Measurements from ENCODE around the gene SLC2A14. TPM values are rescaled to one million over a fixed set of nuclear protein-coding genes. Genes with fewer than 3 reads are reported as not detected.
"Not testable (repeated sequence)": the region's sequence is repeated elsewhere in the genome, so short reads cannot be mapped to it uniquely, and the experiment has no call there.

The SLC2A14 gene
- total RNA-seq, 1 donor from 2014 or later = 2.8 TPM

GRCh38 chr12:7899755-7900154 is 27.0 kb upstream of the SLC2A14 start:
- Histone ChIP-seq H4K20me1 (ENCODE audit: insufficient read depth, low read length) (no peaks in the 10 kb centered on the region), H3K4me3 (ENCODE audit: insufficient read depth, low read depth, low read length) (no peak overlapping the region), H3K4me1 (ENCODE audit: insufficient read depth, low read length) (no peaks in the 10 kb centered on the region), H3K4me2 (ENCODE audit: low read length) (no peak overlapping the region), H3K79me2 (ENCODE audit: insufficient read depth, low read length) (no peaks in the 10 kb centered on the region), H3K27me3 (ENCODE audit: insufficient read depth, low read length) (no peaks in the 10 kb centered on the region), H3K36me3 (ENCODE audit: insufficient read depth, low read length) (no peaks in the 10 kb centered on the region), H3K9me3 (ENCODE audit: insufficient read depth, low read depth, low read length) (no peaks in the 10 kb centered on the region), H2AFZ (ENCODE audit: low read depth, low read length) (no peak overlapping the region), H3K9ac (ENCODE audit: low read length) (no peak overlapping the region), H3K27ac (ENCODE audit: low read depth, low read length) (no peak overlapping the region)
- Mint-ChIP-seq H3K4me1 (ENCODE audit: low read depth, unreplicated experiment) (no peaks in the 10 kb centered on the region), H3K9me3 (ENCODE audit: unreplicated experiment) (no peaks in the 10 kb centered on the region), H3K27ac (ENCODE audit: unreplicated experiment) (no peak overlapping the region), H3K4me3 (ENCODE audit: unreplicated experiment) (no peak overlapping the region), H3K27me3 (ENCODE audit: low read depth, unreplicated experiment) (no peaks in the 10 kb centered on the region), H3K36me3 (ENCODE audit: low read depth, unreplicated experiment) (no peaks in the 10 kb centered on the region)
- DNase-seq (ENCODE audit: low read depth) (peak; percentile 63), FAIRE-seq (no peak)
- no peak for TF ChIP-seq CTCF (IDR thresholded peaks at IDR 0.05; ENCODE audit: insufficient read depth, low read depth, low read length)
- TF ChIP-seq EZH2 (IDR thresholded peaks at IDR 0.05; ENCODE audit: insufficient read depth, low read length) = no peak

GRCh38 chr12:7896726-7897125 is 24.0 kb upstream of the SLC2A14 start:
- H3K4me3 Mint-ChIP-seq (ENCODE audit: unreplicated experiment); H3K4me1 ChIP-seq (ENCODE audit: insufficient read depth, low read length); H3K27me3 Mint-ChIP-seq (ENCODE audit: low read depth, unreplicated experiment); FAIRE-seq; H3K4me1 Mint-ChIP-seq (ENCODE audit: low read depth, unreplicated experiment); H3K9me3 Mint-ChIP-seq (ENCODE audit: unreplicated experiment); H3K36me3 Mint-ChIP-seq (ENCODE audit: low read depth, unreplicated experiment); H3K36me3 ChIP-seq (ENCODE audit: insufficient read depth, low read length); DNase-seq (ENCODE audit: low read depth); H3K27me3 ChIP-seq (ENCODE audit: insufficient read depth, low read length); H3K27ac Mint-ChIP-seq (ENCODE audit: unreplicated experiment); H2AFZ ChIP-seq (ENCODE audit: low read depth, low read length); H3K9me3 ChIP-seq (ENCODE audit: insufficient read depth, low read depth, low read length); H3K4me3 ChIP-seq (ENCODE audit: insufficient read depth, low read depth, low read length); H3K4me2 ChIP-seq (ENCODE audit: low read length); H4K20me1 ChIP-seq (ENCODE audit: insufficient read depth, low read length); H3K9ac ChIP-seq (ENCODE audit: low read length); H3K27ac ChIP-seq (ENCODE audit: low read depth, low read length); H3K79me2 ChIP-seq (ENCODE audit: insufficient read depth, low read length): not testable (repeated sequence)

GRCh38 chr12:7892186-7892980 is 19.7 kb upstream of the SLC2A14 start:
- Histone ChIP-seq H3K4me3 (ENCODE audit: insufficient read depth, low read depth, low read length) (no peak overlapping the region), H3K27me3 (ENCODE audit: insufficient read depth, low read length) (no peaks in the 10 kb centered on the region), H3K36me3 (ENCODE audit: insufficient read depth, low read length) (no peaks in the 10 kb centered on the region), H3K79me2 (ENCODE audit: insufficient read depth, low read length) (no peaks in the 10 kb centered on the region), H3K9me3 (ENCODE audit: insufficient read depth, low read depth, low read length) (no peaks in the 10 kb centered on the region), H3K4me2 (ENCODE audit: low read length) (no peak overlapping the region), H3K4me1 (ENCODE audit: insufficient read depth, low read length) (peaks cover 6% of the 10 kb centered on the region), H4K20me1 (ENCODE audit: insufficient read depth, low read length) (no peaks in the 10 kb centered on the region), H3K9ac (ENCODE audit: low read length) (no peak overlapping the region), H2AFZ (ENCODE audit: low read depth, low read length) (no peak overlapping the region), H3K27ac (ENCODE audit: low read depth, low read length) (no peak overlapping the region)
- Mint-ChIP-seq H3K27ac (ENCODE audit: unreplicated experiment) (peak overlapping the region; percentile 73), H3K27me3 (ENCODE audit: low read depth, unreplicated experiment) (no peaks in the 10 kb centered on the region), H3K9me3 (ENCODE audit: unreplicated experiment) (peaks cover 2% of the 10 kb centered on the region), H3K4me1 (ENCODE audit: low read depth, unreplicated experiment) (peaks cover 21% of the 10 kb centered on the region), H3K36me3 (ENCODE audit: low read depth, unreplicated experiment) (no peaks in the 10 kb centered on the region), H3K4me3 (ENCODE audit: unreplicated experiment) (peak overlapping the region; percentile 17)
- DNase-seq (ENCODE audit: low read depth) = no peak
- TF ChIP-seq CTCF (IDR thresholded peaks at IDR 0.05; ENCODE audit: insufficient read depth, low read depth, low read length) (no peak), EZH2 (IDR thresholded peaks at IDR 0.05; ENCODE audit: insufficient read depth, low read length) (no peak)
- no peak for FAIRE-seq
